Daoy (cell line): ENCODE measurements around the gene LRRC2. TPM values are rescaled to one million over a fixed set of nuclear protein-coding genes. Genes with fewer than 3 reads are reported as not detected.
"Not testable (repeated sequence)": the region's sequence is repeated elsewhere in the genome, so short reads cannot be mapped to it uniquely, and the experiment has no call there.

ENCODE experiments used
- DNase-seq: peaks from one replicate; pipeline ENCODE4 v3.0.0-alpha.2; 2015; ENCODE audit warnings: low read depth
- total RNA-seq: library from RNA; depleted of rRNA; stranded (reverse); fragments of >200 nt; shearing (Covaris generic); gene quantifications from 2 replicates; pipeline ENCODE4 v1.2.3, GENCODE V29; 2014; rRNA removed

LRRC2 gene
- total RNA-seq = 0.36 and 0.40 TPM in 2 replicates

- peak; percentile 44 for DNase-seq
Observed at GRCh38 chr3:46566040-46566641, at the start of gene LRRC2. TSS of gene LRRC2 (minus strand) at chr3:46566302. CDS start at chr3:46551591, 14,711 bp downstream.

DNA sequence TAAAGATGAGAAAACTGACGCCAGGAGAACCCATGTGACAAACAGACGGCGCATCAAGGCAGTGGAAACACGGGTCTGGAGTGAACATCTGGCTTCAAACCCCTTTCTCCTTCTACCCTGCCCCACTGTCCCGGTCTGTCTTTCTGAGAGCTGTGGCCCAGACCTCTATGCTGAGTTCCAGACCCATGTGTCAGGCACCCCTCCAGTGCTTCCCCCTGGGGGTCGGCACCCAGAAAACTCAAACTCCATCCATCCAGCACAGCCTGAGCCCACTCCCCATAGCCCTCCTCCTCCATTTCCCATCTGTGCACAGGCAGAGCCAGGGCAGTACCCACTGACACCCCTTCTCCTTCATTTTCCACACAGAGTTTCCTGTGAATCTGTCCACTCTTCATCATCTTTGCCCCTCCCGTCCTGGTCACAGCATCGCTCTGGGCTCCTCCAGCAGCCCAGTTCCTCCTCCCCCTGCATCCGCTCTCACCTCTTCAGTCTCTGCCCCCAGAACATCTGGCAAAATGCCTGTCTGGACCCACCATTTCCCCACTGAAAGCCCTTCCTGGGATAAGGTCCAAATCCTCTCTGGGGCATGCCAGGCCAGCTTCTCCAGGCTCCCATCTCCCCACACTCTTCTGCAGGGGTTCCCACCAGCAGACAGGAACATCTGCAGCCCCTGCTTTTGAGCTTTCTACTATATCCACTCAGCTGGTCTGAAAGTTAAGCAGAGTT, 49.1 kb upstream of the LRRC2 start:
- no peak for DNase-seq

- DNase-seq = no peak
Observed at GRCh38 chr3:46614431-46614830, 48.3 kb upstream of the LRRC2 start.

- no peak for DNase-seq
Observed at GRCh38 chr3:46613313-46614005, 47.4 kb upstream of the LRRC2 start.

DNA sequence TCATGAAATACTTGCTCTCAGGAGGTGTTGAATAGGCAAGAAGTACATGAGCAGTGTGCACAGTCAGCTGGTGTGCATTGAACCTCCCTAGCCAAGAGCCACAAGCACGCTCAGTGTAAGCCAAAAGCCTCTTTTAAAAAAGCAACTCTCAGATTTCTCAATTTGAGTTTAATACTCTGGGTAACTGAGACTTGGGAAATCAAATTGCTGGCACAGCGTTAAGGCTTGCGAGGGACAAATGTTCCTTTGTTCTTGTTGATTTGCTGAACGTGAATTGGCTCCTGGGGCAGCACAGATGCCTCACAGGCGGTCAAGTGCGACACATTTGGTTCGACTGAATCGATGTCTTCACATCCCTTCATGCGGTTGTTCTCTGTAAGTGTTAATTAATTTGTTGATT, 46.2 kb upstream of the LRRC2 start, which contains the start of gene FAM240A:
Gene FAM240A (plus strand): TSS at position 202 of the 400 bp plus-strand sequence. CDS start 159 bp downstream, at position 361.
- DNase-seq = no peak

- no peak for DNase-seq
Observed at GRCh38 chr3:46609944-46610722, 44.0 kb upstream of the LRRC2 start.

DNA sequence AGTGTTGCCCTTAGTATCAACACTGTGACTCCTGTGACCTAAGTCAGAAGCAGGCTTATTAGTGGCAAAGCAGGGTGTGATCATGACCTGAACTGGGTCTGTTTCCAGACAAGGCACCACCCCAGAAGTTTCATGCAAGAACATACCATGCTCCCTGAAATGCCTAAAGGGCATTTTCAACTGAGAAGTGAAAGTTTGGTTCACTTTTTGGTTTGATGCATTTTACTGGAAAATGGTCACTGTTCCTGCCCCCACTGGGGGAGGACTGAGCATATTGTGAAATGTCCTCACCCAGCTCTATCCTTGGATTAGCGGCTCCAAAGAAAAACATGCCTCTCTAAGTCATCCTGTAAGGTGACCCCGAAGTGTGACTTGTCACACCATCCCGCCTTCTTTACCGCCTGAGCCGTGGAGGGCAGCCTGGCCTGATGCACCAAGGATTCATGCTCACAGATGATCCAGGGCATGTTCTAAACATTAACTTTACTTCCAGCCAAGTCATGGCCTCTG, 43.2 kb upstream of the LRRC2 start:
- DNase-seq = no peak

- peak; percentile 19 for DNase-seq
Observed at GRCh38 chr3:46607603-46608028, 41.5 kb upstream of the LRRC2 start.

DNA sequence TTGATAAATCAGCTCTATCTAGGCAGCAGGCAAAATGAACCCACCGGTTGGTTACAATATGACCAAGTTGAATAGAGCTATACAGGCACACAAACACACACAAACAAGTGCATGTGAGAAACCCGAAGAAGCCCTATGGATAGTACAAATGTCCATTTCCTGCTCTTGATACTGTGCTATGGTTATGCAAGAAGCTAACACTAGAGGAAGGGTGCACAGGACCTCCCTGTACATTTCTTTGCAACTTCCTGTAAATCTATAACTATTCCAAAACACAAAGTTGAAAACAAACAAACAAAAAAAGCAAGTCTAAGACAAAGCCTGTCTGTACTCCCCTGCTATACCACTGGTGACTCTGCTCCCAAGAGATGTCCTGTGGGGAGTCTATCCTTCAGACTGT, 38.0 kb upstream of the LRRC2 start:
- DNase-seq = no peak

DNA sequence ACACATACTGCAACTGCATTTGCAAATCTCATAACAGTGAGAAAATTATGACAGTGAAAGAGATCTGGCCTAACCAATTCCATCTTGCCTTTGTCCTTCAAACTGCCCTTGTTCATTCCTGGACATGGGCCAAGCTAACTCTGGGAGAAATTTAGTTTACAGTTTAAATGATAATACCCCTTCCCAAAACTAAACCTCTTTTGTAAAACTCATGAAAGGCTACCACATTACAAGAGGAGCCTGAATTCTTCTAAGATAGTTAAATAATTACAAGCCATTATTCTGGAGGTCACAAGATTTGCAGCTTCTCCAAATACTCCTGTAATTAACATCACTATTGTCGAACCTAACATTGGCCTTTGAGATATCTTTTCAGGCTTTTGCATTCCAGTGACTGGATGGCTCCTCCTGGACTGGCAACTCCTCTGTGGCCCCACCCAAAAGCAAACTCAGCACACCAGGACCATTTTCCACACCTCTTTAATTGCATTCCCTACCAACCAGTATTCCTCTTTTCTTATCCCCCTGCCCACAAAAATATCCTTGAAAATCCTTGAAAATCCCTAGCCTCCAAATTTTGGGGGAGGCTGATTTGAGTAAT, 37.4 kb upstream of the LRRC2 start:
- no peak for DNase-seq

GRCh38 chr3:46599590-46599989, 33.5 kb upstream of the LRRC2 start:
- no peak for DNase-seq

GRCh38 chr3:46595819-46596314, 29.8 kb upstream of the LRRC2 start:
- DNase-seq = no peak

- DNase-seq = no peak
Observed at GRCh38 chr3:46594723-46595122, 28.6 kb upstream of the LRRC2 start.

GRCh38 chr3:46593979-46594378, 27.9 kb upstream of the LRRC2 start:
- no peak for DNase-seq

DNA sequence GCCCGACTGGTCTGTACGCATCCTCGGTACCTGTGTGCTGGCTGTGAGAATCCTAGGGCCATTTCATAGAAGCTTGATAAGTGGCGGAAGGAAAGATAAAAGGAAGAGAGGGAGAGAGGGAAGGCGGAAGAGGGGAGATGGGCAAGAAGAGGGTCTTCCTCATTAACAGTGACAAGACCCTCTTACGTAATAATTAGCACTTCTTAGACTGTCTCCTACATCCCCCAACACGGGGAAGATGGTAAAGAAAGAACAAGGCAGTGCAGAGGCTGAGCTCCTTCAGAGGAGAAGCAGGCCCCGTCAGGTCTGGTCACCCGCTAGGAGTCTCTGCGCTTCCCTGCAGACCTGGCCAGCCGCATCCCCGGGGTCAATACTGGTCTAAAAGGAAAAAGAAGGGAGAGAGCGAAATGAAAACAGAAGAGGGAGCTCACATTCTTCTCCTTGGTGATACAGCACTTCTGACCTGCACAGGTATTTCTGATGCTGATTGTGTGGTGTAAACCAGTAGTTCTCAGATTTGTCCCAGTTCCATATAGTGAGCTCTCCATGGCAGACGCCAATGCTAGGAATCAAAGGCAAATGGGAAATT, 27.3 kb upstream of the LRRC2 start:
- no peak for DNase-seq

DNA sequence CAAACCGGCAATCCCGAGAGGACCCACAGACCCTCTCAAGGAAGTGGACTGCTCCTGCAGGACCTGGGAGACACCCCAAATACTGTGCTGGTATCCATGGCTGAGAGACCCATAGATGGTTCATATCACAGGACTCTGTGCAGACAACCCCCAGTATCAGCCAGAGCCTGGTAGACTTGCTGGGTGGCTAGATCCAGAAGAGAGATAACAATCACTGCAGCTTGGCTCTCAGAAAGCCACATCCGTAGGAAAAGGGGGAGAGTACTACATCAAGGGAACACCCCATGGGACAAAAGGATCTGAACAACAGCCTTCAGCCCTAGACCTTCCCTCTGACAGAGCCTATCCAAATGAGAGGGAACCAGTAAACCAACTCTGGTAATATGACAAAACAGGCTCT, 21.2 kb upstream of the LRRC2 start:
- DNase-seq = not testable (repeated sequence)

DNA sequence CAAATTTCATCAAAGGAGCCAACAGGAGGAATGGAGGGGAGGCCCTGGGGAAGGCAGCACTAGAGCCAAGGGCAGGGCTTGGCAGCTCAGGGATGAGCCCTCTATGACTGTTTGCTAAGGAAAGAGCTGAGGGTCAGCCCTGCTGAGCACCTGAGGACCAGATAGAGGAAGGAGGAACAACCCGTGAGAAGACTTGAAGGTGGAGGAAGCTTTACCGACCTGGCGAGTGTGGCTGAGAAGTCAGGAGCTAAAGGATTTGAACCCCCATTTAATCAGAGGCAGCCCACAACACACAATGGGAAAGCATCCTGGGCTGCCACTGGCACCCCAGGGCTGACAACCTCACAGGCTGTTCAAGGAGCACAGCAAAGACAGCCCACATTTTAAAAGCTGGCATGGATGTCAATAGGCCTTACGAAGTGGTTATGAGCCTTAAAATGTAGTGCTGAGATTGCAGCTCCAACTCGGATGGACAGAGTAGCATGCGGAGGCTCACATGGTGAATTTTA, 20.7 kb upstream of the LRRC2 start:
- no peak for DNase-seq

GRCh38 chr3:46585799-46586693, 19.9 kb upstream of the LRRC2 start:
- DNase-seq = no peak
